GM12878 (cell line): ENCODE measurements around the gene TSHZ2. TPM values are rescaled to one million over a fixed set of nuclear protein-coding genes. Genes with fewer than 3 reads are reported as not detected.

Experiments
- ATAC-seq: fragments of 200-7000 bp; cut with Tn5 transposase; 3 replicates; pipeline ENCODE4 v1.9.1; 2020; ENCODE audit warnings: mild to moderate bottlenecking, moderate library complexity
- BruUV-seq: library from RNA; stranded (reverse); fragments of 400-500 nt; replicated peaks from 2 replicates; lab custom pipeline; 2021; lab: Mats Ljungman, UMichigan
- CTCF ChIA-PET: fragments of 300-600 bp; sonication (Branson Sonifier 250); formaldehyde crosslinking; extraction: SDS; loops from one replicate; lab custom pipeline; 2021; ENCODE audit warnings: inconsistent platforms; lab: Yijun Ruan, JAX
- POLR2A ChIA-PET: fragments of 350-600 bp; formaldehyde crosslinking; extraction: SDS; loops from one replicate; lab custom pipeline; 2021; ENCODE audit warnings: inconsistent platforms; lab: Charles Lee
- RAD21 ChIA-PET: fragments of 300-600 bp; sonication (Branson Sonifier 250); formaldehyde crosslinking; loops from one replicate; lab custom pipeline; 2023; ENCODE audit warnings: antibody characterized with exemption; ENCODE audit not compliant: unreplicated experiment; lab: Charles Lee
- SMC1A ChIA-PET: fragments of 300-600 bp; sonication (Branson Sonifier 250); formaldehyde crosslinking; loops from one replicate; lab custom pipeline; 2023; ENCODE audit not compliant: unreplicated experiment, uncharacterized antibody; lab: Charles Lee
- DNase-seq: peaks from one replicate; pipeline ENCODE4 v3.0.0-alpha.2; 2011; ENCODE audit warnings: low read depth, low spot score
- FAIRE-seq: peaks from 3 replicates; lab custom pipeline; 2011; peaks lifted over from hg19 to GRCh38; lab: Jason Lieb, UNC
- H2AFZ ChIP-seq: 2 replicates; pipeline ENCODE4 v1.6.0; 2011; ENCODE audit warnings: low read depth, low read length, control low read depth; ENCODE audit not compliant: control insufficient read depth
- H3K27ac ChIP-seq: 2 replicates; pipeline ENCODE4 v1.5.1; 2011; ENCODE audit warnings: control low read depth; ENCODE audit not compliant: control insufficient read depth, insufficient read depth
- H3K27me3 ChIP-seq, 2 experiments: replicated peaks in 1 of 2; 2 replicates each; pipeline versions ENCODE4 v1.6.0 to v1.6.1; 2011; ENCODE audit warnings: low read length in 1 of 2; ENCODE audit not compliant: control insufficient read depth in 2 of 2, insufficient read depth in 2 of 2
- H3K36me3 ChIP-seq, 2 experiments: 2 replicates each; pipeline ENCODE4 v1.5.1; 2011; ENCODE audit warnings: low read length in 1 of 2; ENCODE audit not compliant: control insufficient read depth in 2 of 2, insufficient read depth in 2 of 2
- H3K4me1 ChIP-seq: 2 replicates; pipeline ENCODE4 v1.6.1; 2011; ENCODE audit warnings: mild to moderate bottlenecking, low read length, moderate library complexity, mixed read lengths; ENCODE audit not compliant: control insufficient read depth, insufficient read depth
- H3K4me2 ChIP-seq: 2 replicates; pipeline ENCODE4 v1.6.0; 2011; ENCODE audit warnings: control low read depth; ENCODE audit not compliant: control insufficient read depth, insufficient read depth
- H3K4me3 ChIP-seq: fragments of 200-600 bp; sonication (generic); 2 replicates; pipeline ENCODE4 v1.5.1; 2016
- H3K79me2 ChIP-seq: 2 replicates; pipeline ENCODE4 v1.6.0; 2011; ENCODE audit warnings: low read length; ENCODE audit not compliant: control insufficient read depth, insufficient read depth
- H3K9ac ChIP-seq: 2 replicates; pipeline ENCODE4 v1.8.0; 2011; ENCODE audit warnings: low read length, control low read depth, mixed read lengths; ENCODE audit not compliant: control insufficient read depth, insufficient read depth
- H3K9me3 ChIP-seq: replicated peaks from 3 replicates; pipeline ENCODE4 v1.5.1; 2011; ENCODE audit warnings: mild to moderate bottlenecking, low read length; ENCODE audit not compliant: control insufficient read depth, insufficient read depth
- H4K20me1 ChIP-seq: 2 replicates; pipeline ENCODE4 v1.6.0; 2011; ENCODE audit not compliant: control insufficient read depth, insufficient read depth
- ATF7 ChIP-seq: fragments of 450-650 bp; IDR thresholded peaks from 2 replicates; pipeline ENCODE4 v1.6.1; 2016; ENCODE audit warnings: low read depth, mild to moderate bottlenecking
- CBFB ChIP-seq: IDR thresholded peaks from 2 replicates; pipeline ENCODE4 v1.6.1; 2016; ENCODE audit warnings: antibody characterized with exemption, low read depth
- CTCF ChIP-seq, 3 experiments: IDR thresholded peaks in 2 of 3; conservative IDR thresholded peaks in 1 of 3; 2 replicates each; pipeline ENCODE4 v1.5.1; 2011; ENCODE audit warnings: low read depth in 3 of 3, low read length in 3 of 3, mild to moderate bottlenecking in 3 of 3, control low read depth in 2 of 3, moderate library complexity in 2 of 3, inconsistent platforms in 1 of 3, mixed read lengths in 1 of 3; ENCODE audit not compliant: control insufficient read depth in 2 of 3, insufficient read depth in 1 of 3; ENCODE audit errors: extremely low read depth in 1 of 3
- ELK1 ChIP-seq: IDR thresholded peaks from 2 replicates; pipeline ENCODE4 v1.6.1; 2012; ENCODE audit warnings: low read depth, low read length, improper control_type of control experiment
- MAX ChIP-seq: IDR thresholded peaks from 2 replicates; pipeline ENCODE4 v1.6.1; 2012; ENCODE audit warnings: low read depth, low read length, improper control_type of control experiment
- MTA2 ChIP-seq: fragments of 450-650 bp; IDR thresholded peaks from 2 replicates; pipeline ENCODE4 v1.6.1; 2016; ENCODE audit warnings: low read depth, mild to moderate bottlenecking, moderate library complexity
- MYC ChIP-seq: IDR thresholded peaks from 2 replicates; pipeline ENCODE4 v1.6.1; 2011; ENCODE audit warnings: mild to moderate bottlenecking, low read length, moderate library complexity, inconsistent platforms; ENCODE audit not compliant: insufficient read depth, insufficient replicate concordance, insufficient read length, severe bottlenecking
- RCOR1 ChIP-seq: conservative IDR thresholded peaks from 2 replicates; pipeline ENCODE4 v1.6.1; 2012; ENCODE audit warnings: low read depth, low read length, improper control_type of control experiment
- REST ChIP-seq: IDR thresholded peaks from 2 replicates; pipeline ENCODE4 v1.6.1; 2012; ENCODE audit warnings: mild to moderate bottlenecking, low read depth, low read length
- ZNF384 ChIP-seq: IDR thresholded peaks from 2 replicates; pipeline ENCODE4 v1.6.1; 2012; ENCODE audit warnings: low read depth, mild to moderate bottlenecking, low read length, improper control_type of control experiment, borderline replicate concordance
- WGBS: methylation state at CpG from one replicate; pipeline ENCODE4 v1.1.6; 2016; ENCODE audit warnings: low lambda C conversion rate; ENCODE audit not compliant: insufficient replicate concordance, insufficient coverage; ENCODE audit errors: missing lambda C conversion rate; 5-methylcytosine and 5-hydroxymethylcytosine counted together
- in situ Hi-C: fragments of 300-500 bp; cut with MboI; formaldehyde crosslinking; loops from 9 replicates; pipeline ENCODE4 v1.14.3; 2018; ENCODE audit warnings: mixed read lengths
- intact Hi-C: fragments of 100-400 bp; cut with micrococcal nuclease; formaldehyde crosslinking; loops from one replicate; pipeline ENCODE4 v1.14.2; 2022; ENCODE audit not compliant: unreplicated experiment
- polyA plus RNA-seq, 11 experiments: library from polyadenylated mRNA; depleted of rRNA in 4 of 11; unstranded in 6 of 11; stranded (reverse) in 5 of 11; fragments of >200 nt; fragmentation: Nextera tagmentation in 4 of 11; fragmentation: Illumina TruSeq in 1 of 11; extraction: Ambion mirVana in 4 of 11; extraction: Trizol in 1 of 11; gene quantifications; 1 replicate in 1 of 11; 2 replicates in 10 of 11; pipeline versions ENCODE4 v1.2.1 to v1.2.3, GENCODE V29; 2011 to 2016; ENCODE audit warnings: inconsistent platforms in 2 of 11, missing spikeins in 2 of 11, low read depth in 1 of 11
- total RNA-seq, 4 experiments: library from RNA; depleted of rRNA in 3 of 4; stranded (reverse); fragments of >200 nt in 3 of 4; fragmentation: Illumina TruSeq in 1 of 4; extraction: Trizol in 1 of 4; gene quantifications; 2 replicates each; pipeline versions ENCODE4 v1.2.1 to v1.2.3, GENCODE V29; 2013 to 2021
- TF ChIP-seq, protein P1 (sequence below): fragments of 450-650 bp; formaldehyde crosslinking; IDR thresholded peaks from 2 replicates; pipeline ENCODE4 v1.4.0; 2022; ENCODE audit warnings: mild to moderate bottlenecking, moderate library complexity

Gene TSHZ2
- total and polyA plus RNA-seq, 10 of the 15 experiments (the other 5 are each of a cell fraction or from before 2014, with no cell fraction given) = 0.01 to 0.86 (median 0.13) TPM; not detected in 2

DNA sequence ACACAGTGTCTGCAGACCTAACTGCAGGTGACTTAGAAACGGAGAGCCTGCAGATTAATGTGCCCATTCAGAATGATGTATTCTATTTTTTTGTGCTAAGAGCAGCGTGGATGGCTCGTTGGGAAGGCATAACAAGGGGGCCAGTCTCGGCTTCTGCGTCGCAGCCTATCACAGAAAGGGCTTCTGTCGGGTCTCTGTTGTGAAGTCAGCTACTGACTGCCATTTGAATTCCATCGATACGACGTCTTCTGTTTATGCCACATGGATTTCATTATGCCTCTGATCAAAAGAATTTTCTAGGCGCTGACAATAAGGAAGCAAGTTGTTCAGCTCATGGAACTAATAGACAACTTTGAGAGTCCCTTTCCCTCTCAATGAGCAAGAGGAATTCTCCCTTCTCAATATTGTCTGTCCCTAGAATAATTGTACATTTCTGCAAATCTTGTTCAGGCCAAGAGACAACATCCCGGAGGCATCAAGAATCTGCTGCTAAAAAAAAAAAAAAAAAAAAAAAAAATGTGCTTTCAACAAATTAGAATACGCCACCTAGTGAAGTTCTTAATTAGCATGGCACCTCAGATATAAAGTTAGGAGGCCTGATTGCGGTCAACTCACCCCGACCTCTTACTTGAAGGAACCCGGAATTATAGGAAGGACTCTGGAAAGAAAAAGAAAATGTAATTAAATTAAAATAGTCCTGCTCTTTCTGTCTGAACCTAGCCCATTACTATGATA lies 223.9 kb downstream of the TSHZ2 start:
- peak in 2 of 3 experiments; percentile 3 to 18; a peak in 1 of 6 replicates for TF ChIP-seq CTCF (IDR thresholded peaks at IDR 0.05 in 2 of 3, conservative IDR thresholded peaks at IDR 0.05 in 1 of 3; ENCODE audit: control insufficient read depth in 2 of 3, extremely low read depth in 1 of 3, insufficient read depth in 1 of 3, low read depth in 3 of 3, low read length in 3 of 3)
- TF ChIP-seq REST = no peak
- no peak for TF ChIP-seq ATF7
- peak; percentile 85 for TF ChIP-seq ZNF384
- no peak for TF ChIP-seq RCOR1
- no peak for TF ChIP-seq MTA2
- TF ChIP-seq ELK1 = no peak
- TF ChIP-seq CBFB = no peak
- no peak for TF ChIP-seq MAX
- no peak for TF ChIP-seq MYC
- TF ChIP-seq, protein P1, sequence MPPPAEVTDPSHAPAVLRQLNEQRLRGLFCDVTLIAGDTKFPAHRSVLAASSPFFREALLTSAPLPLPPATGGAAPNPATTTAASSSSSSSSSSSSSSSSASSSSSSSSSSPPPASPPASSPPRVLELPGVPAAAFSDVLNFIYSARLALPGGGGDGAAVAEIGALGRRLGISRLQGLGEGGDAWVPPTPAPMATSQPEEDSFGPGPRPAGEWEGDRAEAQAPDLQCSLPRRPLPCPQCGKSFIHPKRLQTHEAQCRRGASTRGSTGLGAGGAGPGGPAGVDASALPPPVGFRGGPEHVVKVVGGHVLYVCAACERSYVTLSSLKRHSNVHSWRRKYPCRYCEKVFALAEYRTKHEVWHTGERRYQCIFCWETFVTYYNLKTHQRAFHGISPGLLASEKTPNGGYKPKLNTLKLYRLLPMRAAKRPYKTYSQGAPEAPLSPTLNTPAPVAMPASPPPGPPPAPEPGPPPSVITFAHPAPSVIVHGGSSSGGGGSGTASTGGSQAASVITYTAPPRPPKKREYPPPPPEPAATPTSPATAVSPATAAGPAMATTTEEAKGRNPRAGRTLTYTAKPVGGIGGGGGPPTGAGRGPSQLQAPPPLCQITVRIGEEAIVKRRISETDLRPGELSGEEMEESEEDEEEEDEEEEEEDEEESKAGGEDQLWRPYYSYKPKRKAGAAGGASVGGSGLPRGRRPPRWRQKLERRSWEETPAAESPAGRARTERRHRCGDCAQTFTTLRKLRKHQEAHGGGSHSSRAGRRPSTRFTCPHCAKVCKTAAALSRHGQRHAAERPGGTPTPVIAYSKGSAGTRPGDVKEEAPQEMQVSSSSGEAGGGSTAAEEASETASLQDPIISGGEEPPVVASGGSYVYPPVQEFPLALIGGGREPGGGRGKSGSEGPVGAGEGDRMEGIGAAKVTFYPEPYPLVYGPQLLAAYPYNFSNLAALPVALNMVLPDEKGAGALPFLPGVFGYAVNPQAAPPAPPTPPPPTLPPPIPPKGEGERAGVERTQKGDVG (CRISPR knock-in tag) = no peak
- ChIA-PET SMC1A (no interaction called here), RAD21 (interaction anchor here (0.6 kb wide), 1 partner anchor 35 kb away, joined by 3 read pairs; no protein-coding TSS in a partner anchor), POLR2A (no interaction called here), CTCF (no interaction called here)
- H3K9me3 ChIP-seq = no peaks in the 10 kb centered on the region
- H3K9ac ChIP-seq = no peak overlapping the region
- no peak overlapping the region for H3K4me2 ChIP-seq
- ATAC-seq (no peak), DNase-seq (no peak), FAIRE-seq (no peak)
- H3K36me3 ChIP-seq = no peaks in the 10 kb centered on the region
- no peak overlapping the region for H3K27ac ChIP-seq
- H3K4me1 ChIP-seq = no peaks in the 10 kb centered on the region
- in situ Hi-C loops (no loop called here), intact Hi-C loops (no loop called here)
- H3K79me2 ChIP-seq = no peaks in the 10 kb centered on the region
- H3K27me3 ChIP-seq = peaks cover 0 to 2% of the 10 kb centered on the region in 2 experiments; a peak in 2 of 4 replicates
- no peaks in the 10 kb centered on the region for H4K20me1 ChIP-seq
- no peak overlapping the region for H2AFZ ChIP-seq
- no TSS peak for BruUV-seq
- no peak overlapping the region for H3K4me3 ChIP-seq
- WGBS = 46% methylated on average over 16 of the region's 16 CpGs
